T-cell (primary cell): Measurements from ENCODE around the gene ABCG1. TPM values are rescaled to one million over a fixed set of nuclear protein-coding genes. Genes with fewer than 3 reads are reported as not detected.

Experiments
- ATAC-seq, 4 experiments: fragments of 200-7000 bp in 3 of 4; fragments of 150-1000 bp in 1 of 4; cut with Tn5 transposase; replicated peaks in 1 of 4; 1 replicate in 3 of 4; 2 replicates in 1 of 4; pipeline ENCODE4 v1.10.0; 2021; ENCODE audit warnings: moderate library complexity in 3 of 4, mild to moderate bottlenecking in 2 of 4, moderate number of reproducible peaks in 1 of 4
- CTCF ChIA-PET, 2 donors: fragments of 300-600 bp; sonication (Branson Sonifier 250); formaldehyde crosslinking; loops; one replicate each; lab custom pipeline; 2022; ENCODE audit warnings: antibody characterized with exemption in 2 of 2; lab: Charles Lee
- POLR2A ChIA-PET, 2 donors: fragments of 300-600 bp; sonication (Branson Sonifier 250); formaldehyde crosslinking; loops; one replicate each; lab custom pipeline; 2022; ENCODE audit warnings: antibody characterized with exemption in 2 of 2; lab: Charles Lee
- DNase-seq, 35 experiments: peaks; one replicate each; pipeline versions ENCODE4 v3.0.0 to v3.0.0-alpha.2; 2013 to 2023
- H3K27ac ChIP-seq: one replicate; pipeline ENCODE4 v1.5.1; 2013; ENCODE audit warnings: low read length
- H3K27me3 ChIP-seq, 2 experiments: replicated peaks in 1 of 2; 1 replicate in 1 of 2; 2 replicates in 1 of 2; pipeline versions ENCODE4 v1.6.1 to v1.7.0; 2013; ENCODE audit warnings: low read length in 1 of 2, mixed read lengths in 1 of 2; ENCODE audit not compliant: control insufficient read depth in 2 of 2, insufficient read depth in 2 of 2; ENCODE audit errors: extremely low read depth in 1 of 2
- H3K36me3 ChIP-seq, 2 donors: 1 replicate in 1 of 2; 2 replicates in 1 of 2; pipeline versions ENCODE4 v1.6.1 to v1.7.0; 2013; ENCODE audit warnings: low read length in 1 of 2; ENCODE audit not compliant: control insufficient read depth in 2 of 2, insufficient read depth in 1 of 2; ENCODE audit errors: extremely low read depth in 1 of 2
- H3K4me1 ChIP-seq, 2 experiments: 1 replicate in 1 of 2; 2 replicates in 1 of 2; pipeline versions ENCODE4 v1.6.1 to v1.7.0; 2013; ENCODE audit warnings: low read length in 2 of 2, mixed read lengths in 1 of 2; ENCODE audit not compliant: insufficient read depth in 2 of 2, control insufficient read depth in 1 of 2; ENCODE audit errors: extremely low read depth in 1 of 2
- H3K4me3 ChIP-seq, 2 donors: 1 replicate in 1 of 2; 2 replicates in 1 of 2; pipeline versions ENCODE4 v1.5.1 to v1.7.0; 2013; ENCODE audit warnings: mild to moderate bottlenecking in 2 of 2, low read length in 1 of 2, moderate library complexity in 1 of 2; ENCODE audit not compliant: control insufficient read depth in 1 of 2; ENCODE audit errors: extremely low read depth in 1 of 2
- H3K9me3 ChIP-seq: 2 replicates; pipeline ENCODE4 v1.7.0; 2013
- H3K27ac Mint-ChIP-seq, 2 donors: one replicate each; pipeline ENCODE4 v1.8.0; 2020 to 2021; ENCODE audit warnings: mild to moderate bottlenecking in 2 of 2, mixed read lengths in 2 of 2
- H3K27me3 Mint-ChIP-seq, 2 donors: one replicate each; pipeline ENCODE4 v1.8.0; 2021 to 2022; ENCODE audit warnings: mixed read lengths in 2 of 2
- H3K36me3 Mint-ChIP-seq: one replicate; pipeline ENCODE4 v1.8.0; 2021; ENCODE audit warnings: mixed read lengths
- H3K4me1 Mint-ChIP-seq, 3 donors: one replicate each; pipeline ENCODE4 v1.8.0; 2020 to 2022; ENCODE audit warnings: mixed read lengths in 3 of 3, mild to moderate bottlenecking in 1 of 3
- H3K4me3 Mint-ChIP-seq, 3 donors: one replicate each; pipeline ENCODE4 v1.8.0; 2020 to 2022; ENCODE audit warnings: mild to moderate bottlenecking in 3 of 3, mixed read lengths in 3 of 3, moderate library complexity in 3 of 3
- H3K9me3 Mint-ChIP-seq, 3 donors: one replicate each; pipeline ENCODE4 v1.8.0; 2020 to 2022; ENCODE audit warnings: mixed read lengths in 3 of 3
- WGBS: methylation state at CpG from one replicate; pipeline ENCODE4 v1.1.5; 2013; ENCODE audit warnings: missing lambda C conversion rate; ENCODE audit not compliant: insufficient coverage; 5-methylcytosine and 5-hydroxymethylcytosine counted together
- total RNA-seq, 35 experiments: library from RNA in 6 of 35; stranded (reverse) in 6 of 35; fragments of 120-200 nt in 1 of 35; gene quantifications; one replicate each; pipeline versions ENCODE4 v1.2.1 to v1.2.4 and lab custom pipeline; 2013 to 2026

ABCG1 gene
- total RNA-seq, 5 donors from 2014 or later (not counting 1 experiment from before 2014, with no cell fraction given) = 4.1 to 51.1 (median 6.2) TPM

GRCh38 chr21:42234041-42234440 lies 15.1 kb downstream of the ABCG1 start:
- H3K4me1 Mint-ChIP-seq = peaks cover 83 to 97% (median 94%) of the 10 kb centered on the region in 3 donors
- no peaks in the 10 kb centered on the region for H3K27me3 Mint-ChIP-seq
- H3K9me3 Mint-ChIP-seq = no peaks in the 10 kb centered on the region
- H3K27me3 ChIP-seq = no peaks in the 10 kb centered on the region
- no peaks in the 10 kb centered on the region for H3K9me3 ChIP-seq
- DNase-seq = no peak
- ChIA-PET POLR2A (interaction anchor here (0.6 to 3.1 kb wide), 7 partner anchors 9 to 294 kb away, joined by 3 to 74 read pairs (median 4); partner anchors contain the start of gene ABCG1 (in 2 of the 2)), CTCF (interaction anchor here in 1 of 2 donors (0.7 to 1.8 kb wide), 9 partner anchors 10 to 46 kb away, joined by 3 to 27 read pairs (median 7); no protein-coding TSS in a partner anchor)
- peak overlapping the region; percentile 97 for H3K27ac ChIP-seq
- WGBS = 49% methylated on average over 4 of the region's 8 CpGs
- peak overlapping the region; percentile 38 to 86 (median 66) for H3K4me3 Mint-ChIP-seq
- ATAC-seq = no peak
- H3K36me3 Mint-ChIP-seq = peaks cover 6% of the 10 kb centered on the region
- H3K4me3 ChIP-seq = peak overlapping the region; percentile 55 to 64
- H3K27ac Mint-ChIP-seq = peak overlapping the region; percentile 69 to 78
- H3K4me1 ChIP-seq = peaks cover 86 to 94% of the 10 kb centered on the region in 2 experiments
- H3K36me3 ChIP-seq = no peaks in the 10 kb centered on the region

GRCh38 chr21:42234464-42235241 lies 15.7 kb downstream of the ABCG1 start:
- H3K9me3 Mint-ChIP-seq = no peaks in the 10 kb centered on the region

DNA sequence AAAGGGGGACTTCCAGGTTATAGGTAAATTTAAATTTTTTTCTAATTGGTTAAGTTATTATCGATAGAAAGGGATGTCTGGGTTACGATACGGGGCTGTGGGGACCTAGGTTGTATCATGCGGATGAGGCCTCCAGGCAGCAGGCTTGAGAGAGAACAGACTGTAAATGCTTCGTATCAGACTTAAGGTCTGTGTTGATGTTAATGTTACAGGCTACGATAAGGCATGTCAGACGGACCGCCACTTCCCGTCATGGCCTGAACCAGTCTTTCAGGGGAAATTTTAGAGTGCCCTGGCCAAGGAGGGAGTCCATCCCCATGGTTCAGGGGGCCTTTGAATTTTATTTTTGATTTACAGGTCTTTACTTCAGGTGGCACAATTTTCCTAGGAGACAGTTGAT lies 16.7 kb downstream of the ABCG1 start:
- H3K27ac Mint-ChIP-seq = peak overlapping the region; percentile 73 to 79
- ChIA-PET CTCF (no interaction called here), POLR2A (interaction anchor here in 1 of 2 donors (3.9 kb wide), 1 partner anchor 15 kb away, joined by 77 read pairs; the partner anchor contains the start of gene ABCG1)
- Histone ChIP-seq H3K9me3 (no peaks in the 10 kb centered on the region), H3K27me3 (no peaks in the 10 kb centered on the region), H3K27ac (peak overlapping the region; percentile 84), H3K4me3 (peak overlapping the region in 1 of 2 donors; percentile 64), H3K4me1 (peaks cover 80 to 95% of the 10 kb centered on the region in 2 experiments), H3K36me3 (no peaks in the 10 kb centered on the region)
- peak overlapping the region; percentile 71 to 86 (median 74) for H3K4me3 Mint-ChIP-seq
- peaks cover 77 to 88% (median 86%) of the 10 kb centered on the region in 3 donors for H3K4me1 Mint-ChIP-seq
- ATAC-seq (no peak), DNase-seq (peak in 3 of 35 experiments; percentile 11 to 38 (median 21))
- 88% methylated on average over 8 of the region's 9 CpGs for WGBS
- H3K36me3 Mint-ChIP-seq = no peaks in the 10 kb centered on the region
- no peaks in the 10 kb centered on the region for H3K27me3 Mint-ChIP-seq
- no peaks in the 10 kb centered on the region for H3K9me3 Mint-ChIP-seq

More at GRCh38 chr21:42234464-42235241, 15.7 kb downstream of the ABCG1 start:
- H3K4me1 Mint-ChIP-seq = peaks cover 81 to 95% (median 91%) of the 10 kb centered on the region in 3 donors
- WGBS = 7% methylated on average over 67 of the region's 73 CpGs
- no peaks in the 10 kb centered on the region for H3K27me3 ChIP-seq
- H3K4me3 ChIP-seq = peak overlapping the region; percentile 55 to 64
- H3K36me3 Mint-ChIP-seq = peaks cover 6% of the 10 kb centered on the region
- H3K27me3 Mint-ChIP-seq = no peaks in the 10 kb centered on the region
- peak; percentile 46 to 93 (median 85) for DNase-seq
- peak overlapping the region; percentile 97 for H3K27ac ChIP-seq
- H3K9me3 ChIP-seq = no peaks in the 10 kb centered on the region
- CTCF ChIA-PET = interaction anchor here in 1 of 2 donors (0.7 to 1.8 kb wide), 5 partner anchors 9 to 42 kb away, joined by 3 to 13 read pairs (median 5); no protein-coding TSS in a partner anchor
- peaks cover 87 to 94% of the 10 kb centered on the region in 2 experiments for H3K4me1 ChIP-seq
- peak; percentile 70 to 86 (median 80) for ATAC-seq
- H3K27ac Mint-ChIP-seq = peak overlapping the region in 1 of 2 donors; percentile 79
- no peaks in the 10 kb centered on the region for H3K36me3 ChIP-seq
- peak overlapping the region; percentile 71 to 86 (median 74) for H3K4me3 Mint-ChIP-seq
- POLR2A ChIA-PET = interaction anchor here (0.7 to 3.1 kb wide), 5 partner anchors 10 to 24 kb away, joined by 3 to 74 read pairs (median 4); partner anchors contain the start of gene ABCG1 (in 2 of the 2)

DNA sequence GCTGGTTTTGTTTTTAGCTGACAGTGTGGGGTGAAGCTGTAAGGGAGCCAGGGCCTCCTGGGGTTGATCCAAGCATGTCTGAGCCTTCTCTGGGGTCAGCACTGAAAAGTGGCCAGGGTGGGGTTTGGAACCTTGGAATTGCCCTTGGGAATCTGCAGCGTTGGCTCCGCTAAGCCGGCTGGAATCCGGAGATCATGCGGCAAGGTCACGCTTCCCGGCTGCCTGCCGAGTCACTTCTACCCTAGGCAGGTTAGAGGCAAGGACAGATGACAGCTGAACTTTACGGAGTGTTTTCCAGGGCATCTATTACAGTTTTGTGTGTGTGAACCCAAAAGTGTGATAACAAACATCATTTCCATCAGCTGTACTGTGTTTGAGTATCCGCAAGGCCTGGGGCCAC lies 17.1 kb downstream of the ABCG1 start:
- Mint-ChIP-seq H3K9me3 (no peaks in the 10 kb centered on the region), H3K4me1 (peaks cover 77 to 85% (median 83%) of the 10 kb centered on the region in 3 donors), H3K4me3 (peak overlapping the region in 2 of 3 donors; percentile 71 to 86), H3K27me3 (no peaks in the 10 kb centered on the region), H3K36me3 (no peaks in the 10 kb centered on the region), H3K27ac (peak overlapping the region; percentile 72 to 73)
- POLR2A ChIA-PET = interaction anchor here in 1 of 2 donors (3.9 kb wide), 1 partner anchor 16 kb away, joined by 77 read pairs; the partner anchor contains the start of gene ABCG1
- no peaks in the 10 kb centered on the region for H3K9me3 ChIP-seq
- H3K27me3 ChIP-seq = no peaks in the 10 kb centered on the region
- no peak for DNase-seq
- H3K4me3 ChIP-seq = no peak overlapping the region
- ATAC-seq = no peak
- peak overlapping the region; percentile 84 for H3K27ac ChIP-seq
- no peaks in the 10 kb centered on the region for H3K36me3 ChIP-seq
- H3K4me1 ChIP-seq = peaks cover 77 to 91% of the 10 kb centered on the region in 2 experiments
- WGBS = 100% methylated on average over 7 of the region's 10 CpGs
- CTCF ChIA-PET = no interaction called here

DNA sequence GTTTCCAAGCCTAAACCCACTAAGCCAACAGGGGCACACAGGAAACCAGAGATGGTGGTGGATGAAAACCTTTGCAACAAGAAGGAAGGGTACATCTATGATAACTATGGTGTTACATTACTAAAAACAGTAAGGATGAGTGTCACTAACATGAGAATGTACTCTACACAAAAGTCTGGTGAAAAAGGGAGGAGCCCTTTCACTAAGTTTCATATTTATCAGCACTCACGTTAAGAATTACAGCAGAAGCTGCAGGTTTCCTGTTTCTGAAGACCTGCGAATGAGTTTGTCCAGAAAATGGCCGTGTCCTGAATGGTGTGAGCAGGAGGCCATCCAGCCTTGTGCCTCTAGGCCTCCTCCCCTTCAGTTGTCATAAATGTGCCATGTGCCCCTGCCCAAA lies 17.8 kb downstream of the ABCG1 start:
- WGBS = no CpG with 5 or more reads among the region's 3 CpGs
- DNase-seq (peak in 2 of 35 experiments; percentile 21 to 50), ATAC-seq (no peak)
- H3K9me3 Mint-ChIP-seq = no peaks in the 10 kb centered on the region
- H3K36me3 Mint-ChIP-seq = no peaks in the 10 kb centered on the region
- Histone ChIP-seq H3K9me3 (no peaks in the 10 kb centered on the region), H3K4me1 (peaks cover 70 to 84% of the 10 kb centered on the region in 2 experiments), H3K27ac (peak overlapping the region; percentile 84), H3K4me3 (peak overlapping the region in 1 of 2 donors; percentile 20), H3K36me3 (no peaks in the 10 kb centered on the region), H3K27me3 (no peaks in the 10 kb centered on the region)
- H3K27ac Mint-ChIP-seq = peak overlapping the region; percentile 72 to 73
- ChIA-PET CTCF (interaction anchor here in 1 of 2 donors (0.7 to 3.4 kb wide), 3 partner anchors 8 to 92 kb away, joined by 3 to 18 read pairs (median 15); no protein-coding TSS in a partner anchor), POLR2A (interaction anchor here (0.5 to 3.9 kb wide), 4 partner anchors 9 to 157 kb away, joined by 3 to 77 read pairs (median 12); partner anchors contain the start of gene ABCG1 (in 1 of the 2))
- H3K27me3 Mint-ChIP-seq = no peaks in the 10 kb centered on the region
- H3K4me3 Mint-ChIP-seq = peak overlapping the region in 2 of 3 donors; percentile 37 to 86
- peaks cover 76 to 79% (median 78%) of the 10 kb centered on the region in 3 donors for H3K4me1 Mint-ChIP-seq
